ENCODE data around the gene RTF1. TPM values are rescaled to one million over a fixed set of nuclear protein-coding genes. Genes with fewer than 3 reads are reported as not detected.
A peak's percentile ranks its signal among the peaks of the same experiment; 100 is the strongest.

RTF1 gene
- total RNA-seq, 1 experiment from 2014 or later = 49.5 TPM

DNA sequence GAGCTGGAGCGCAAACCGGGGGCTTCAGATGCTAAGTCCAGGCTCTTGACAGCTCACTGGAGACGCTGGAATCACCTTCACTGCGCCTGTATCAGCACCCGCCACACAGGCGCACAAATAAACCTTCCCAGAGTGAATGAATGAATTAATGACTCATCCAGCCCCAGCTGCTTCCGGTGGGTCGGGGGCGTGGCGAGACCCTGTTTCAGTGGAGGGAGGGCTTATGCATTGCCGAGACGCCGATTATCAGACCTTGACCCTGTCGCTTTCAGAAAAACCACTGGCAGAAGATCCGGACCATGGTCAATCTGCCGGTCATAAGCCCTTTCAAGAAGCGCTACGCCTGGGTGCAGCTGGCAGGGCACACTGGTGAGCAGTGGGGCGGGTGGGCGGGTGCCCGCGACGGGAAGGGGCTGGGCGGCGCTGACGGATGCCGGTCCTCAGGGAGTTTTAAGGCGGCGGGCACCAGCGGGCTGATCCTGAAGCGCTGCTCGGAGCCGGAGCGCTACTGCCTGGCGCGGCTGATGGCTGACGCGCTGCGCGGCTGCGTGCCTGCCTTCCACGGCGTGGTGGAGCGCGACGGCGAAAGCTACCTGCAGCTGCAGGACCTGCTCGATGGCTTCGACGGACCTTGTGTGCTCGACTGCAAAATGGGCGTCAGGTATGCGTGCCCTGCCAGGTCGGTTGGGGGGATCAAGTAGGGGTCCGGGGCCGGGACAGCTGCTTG is 84.5 kb downstream of the RTF1 start:
- no peak overlapping the region for H3K18ac ChIP-seq (ENCODE audit: insufficient read length, low read depth, low read length)
- H2BK12ac ChIP-seq (ENCODE audit: insufficient read length, low read depth, low read length) = no peak overlapping the region
- no peak overlapping the region for H2AFZ ChIP-seq (ENCODE audit: low read length)
- Mint-ChIP-seq H3K9me3 (no peaks in the 10 kb centered on the region; a peak in 2 of 5 replicates), H3K4me3 (peak overlapping the region; percentile 48 to 78), H3K27me3 (ENCODE audit: low read depth) (peaks cover 100% of the 10 kb centered on the region), H3K27ac (no peak overlapping the region; a peak in 1 of 7 replicates), H3K36me3 (ENCODE audit: insufficient read depth in 1 of 3, low read depth in 3 of 3) (peaks cover 0 to 4% (median 0%) of the 10 kb centered on the region in 3 experiments; a peak in 1 of 7 replicates), H3K4me1 (peaks cover 4 to 21% of the 10 kb centered on the region in 2 experiments; a peak in 3 of 4 replicates)
- H3K14ac ChIP-seq (ENCODE audit: insufficient read depth, low read length) = no peak overlapping the region
- H3K23ac ChIP-seq (ENCODE audit: insufficient read length, low read depth, low read length) = no peak overlapping the region
- no peak for DNase-seq
- no peak overlapping the region for H3T11ph ChIP-seq (ENCODE audit: low read length)
- H2BK5ac ChIP-seq (ENCODE audit: insufficient read length, low read length) = no peak overlapping the region
- peaks cover 3% of the 10 kb centered on the region for H3K23me2 ChIP-seq (ENCODE audit: insufficient read length, low read depth, low read length, poor library complexity, severe bottlenecking)
- H3K4me2 ChIP-seq (ENCODE audit: insufficient read depth, insufficient read length, low read length) = peak overlapping the region; percentile 48
- peaks cover 88% of the 10 kb centered on the region for H3K27me3 ChIP-seq (ENCODE audit: insufficient read depth, low read length)
- H2BK20ac ChIP-seq (ENCODE audit: low read depth, low read length, poor library complexity, severe bottlenecking) = no peak overlapping the region
- no peak for TF ChIP-seq CTCF (conservative IDR thresholded peaks at IDR 0.05)
- H3K4ac ChIP-seq (ENCODE audit: low read depth, low read length) = no peak overlapping the region
- H3K9me3 ChIP-seq (ENCODE audit: control insufficient read depth, low read depth, low read length) = no peaks in the 10 kb centered on the region
- no peak overlapping the region for H3K9ac ChIP-seq (ENCODE audit: extremely low read depth, insufficient read length, low read length)
- no peak overlapping the region for H2BK120ac ChIP-seq (ENCODE audit: low read depth, low read length, poor library complexity, severe bottlenecking)
- no peak overlapping the region for H4K5ac ChIP-seq (ENCODE audit: insufficient read length, low read depth, low read length)
- H2BK15ac ChIP-seq (ENCODE audit: low read depth, low read length) = no peak overlapping the region
- H4K20me1 ChIP-seq (ENCODE audit: control insufficient read depth, insufficient read depth, insufficient read length) = no peaks in the 10 kb centered on the region
- no peak overlapping the region for H2AK5ac ChIP-seq (ENCODE audit: insufficient read length, low read length)
- no peaks in the 10 kb centered on the region for H3K79me1 ChIP-seq (ENCODE audit: insufficient read depth, low read depth, low read length, poor library complexity, severe bottlenecking)
- no peak overlapping the region for H4K8ac ChIP-seq (replicated peaks; ENCODE audit: insufficient read length, low read depth, low read length)
- H3K27ac ChIP-seq (ENCODE audit: insufficient read length, low read depth, low read length) = no peak overlapping the region
- no CpG with 5 or more reads among the region's 56 CpGs for WGBS (ENCODE audit: extremely low coverage, insufficient read length, low lambda C conversion rate)
- no peak overlapping the region for H4K91ac ChIP-seq (ENCODE audit: insufficient read length, low read depth, low read length)
- no peak overlapping the region for H3K56ac ChIP-seq (ENCODE audit: insufficient read length, low read depth, low read length)
- H3K4me1 ChIP-seq (ENCODE audit: insufficient read depth, low read length) = no peaks in the 10 kb centered on the region
- H3K79me2 ChIP-seq (ENCODE audit: insufficient read depth, low read length) = no peaks in the 10 kb centered on the region
